GM21529 (cell line): ENCODE data around the gene U2AF2.

Source experiments
- ATAC-seq: cut with Tn5 transposase; IDR thresholded peaks from one replicate; pipeline ENCODE4 v1.9.1; 2021; ENCODE audit not compliant: unreplicated experiment

Gene U2AF2

DNA sequence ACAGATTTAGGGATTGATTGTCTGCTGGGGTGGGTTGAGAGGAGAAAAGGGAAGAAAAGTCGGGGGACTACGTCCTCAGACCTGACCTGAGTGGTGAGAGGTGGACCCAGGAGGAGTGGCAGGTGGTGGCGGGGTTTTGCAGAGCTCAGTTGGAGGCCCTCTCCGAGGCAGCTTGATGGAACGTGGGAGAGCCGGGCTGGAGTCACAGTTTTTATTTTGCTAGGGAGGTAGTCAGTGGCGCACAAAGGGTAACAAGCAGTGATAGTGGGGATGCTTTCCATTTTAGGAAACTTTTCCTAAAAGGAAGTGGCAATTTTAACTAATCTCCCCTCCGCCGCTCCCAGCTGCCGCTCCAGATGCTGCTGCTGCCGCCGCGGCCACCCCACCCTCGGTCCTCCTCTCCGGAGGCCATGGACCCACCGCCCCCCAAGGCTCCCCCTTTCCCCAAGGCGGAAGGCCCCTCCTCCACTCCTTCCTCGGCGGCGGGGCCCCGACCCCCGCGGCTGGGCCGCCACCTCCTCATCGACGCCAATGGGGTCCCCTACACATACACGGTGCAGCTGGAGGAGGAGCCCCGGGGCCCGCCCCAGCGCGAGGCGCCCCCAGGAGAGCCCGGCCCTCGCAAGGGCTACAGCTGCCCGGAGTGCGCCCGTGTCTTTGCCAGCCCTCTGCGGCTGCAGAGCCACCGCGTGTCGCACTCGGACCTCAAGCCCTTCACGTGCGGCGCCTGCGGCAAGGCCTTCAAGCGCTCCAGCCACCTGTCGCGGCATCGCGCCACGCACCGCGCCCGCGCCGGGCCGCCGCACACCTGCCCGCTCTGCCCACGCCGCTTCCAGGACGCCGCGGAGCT lies 12.5 kb upstream of the U2AF2 start:
- ATAC-seq: no peak

DNA sequence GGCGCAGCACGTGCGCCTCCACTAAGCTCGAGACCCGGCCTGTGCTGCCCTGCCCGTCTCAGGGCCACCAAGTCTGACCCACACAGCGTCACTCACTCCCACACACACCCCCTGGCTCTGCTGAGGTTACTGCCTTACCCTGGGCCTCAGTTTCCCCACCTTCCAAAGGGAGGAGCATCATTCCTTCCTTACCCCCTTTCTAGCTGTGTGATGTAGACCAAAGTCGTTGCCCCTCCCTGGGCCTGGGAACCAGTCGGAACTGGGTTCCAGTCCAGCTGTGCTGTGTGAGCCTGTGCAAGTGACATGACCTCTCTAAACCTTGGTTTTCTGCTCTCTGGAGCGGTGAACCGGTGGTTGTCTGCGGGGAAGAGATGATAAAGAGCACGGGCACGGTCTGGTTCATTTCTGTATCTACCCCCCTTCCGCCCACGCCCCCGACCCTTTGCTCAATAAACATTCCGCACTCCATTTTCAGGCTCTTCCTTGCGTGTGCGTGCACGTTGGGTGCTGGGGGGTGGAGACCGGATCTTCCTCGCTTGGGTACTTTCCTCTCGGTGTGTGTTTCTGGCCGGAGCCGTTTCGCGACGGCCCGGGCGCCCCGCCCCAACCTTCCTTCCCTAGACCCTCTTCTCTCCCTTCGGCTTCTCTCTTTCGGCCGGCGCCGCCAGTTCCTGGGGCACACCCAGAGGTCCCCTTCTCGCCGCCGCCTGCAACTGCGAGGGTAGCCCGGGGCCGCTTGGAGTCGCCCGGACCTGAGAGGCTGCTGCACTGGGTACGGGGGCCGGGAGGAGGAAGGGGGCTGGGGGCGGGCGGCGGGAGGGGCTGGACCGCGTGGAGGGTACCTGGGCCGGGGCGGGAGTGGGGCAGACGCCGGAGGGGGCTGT lies 11.6 kb upstream of the U2AF2 start, which contains the start of gene ZNF581:
ZNF581 (plus strand) TSS at position 647 of the 884 bp plus-strand sequence. CDS start 923 bp downstream, outside the sequence.
- ATAC-seq: peak; percentile 26

DNA sequence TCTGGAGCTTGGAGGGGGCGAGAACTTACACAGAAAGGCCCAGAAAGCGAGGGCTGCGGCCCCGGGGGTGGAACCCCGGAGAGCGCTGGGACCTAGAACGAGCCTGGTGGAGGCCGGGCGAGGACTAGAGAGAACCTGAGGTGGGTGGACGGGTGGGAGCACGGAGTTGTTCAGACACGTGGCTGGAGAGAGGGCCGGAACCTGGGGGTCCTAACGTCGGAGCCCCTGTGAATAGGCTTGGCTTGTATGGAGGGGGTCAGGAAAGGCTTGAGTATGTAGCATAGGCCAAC lies 11.0 kb upstream of the U2AF2 start:
- ATAC-seq: no peak

GRCh38 chr19:55644191-55644833 lies 10.5 kb upstream of the U2AF2 start:
- ATAC-seq: no peak

DNA sequence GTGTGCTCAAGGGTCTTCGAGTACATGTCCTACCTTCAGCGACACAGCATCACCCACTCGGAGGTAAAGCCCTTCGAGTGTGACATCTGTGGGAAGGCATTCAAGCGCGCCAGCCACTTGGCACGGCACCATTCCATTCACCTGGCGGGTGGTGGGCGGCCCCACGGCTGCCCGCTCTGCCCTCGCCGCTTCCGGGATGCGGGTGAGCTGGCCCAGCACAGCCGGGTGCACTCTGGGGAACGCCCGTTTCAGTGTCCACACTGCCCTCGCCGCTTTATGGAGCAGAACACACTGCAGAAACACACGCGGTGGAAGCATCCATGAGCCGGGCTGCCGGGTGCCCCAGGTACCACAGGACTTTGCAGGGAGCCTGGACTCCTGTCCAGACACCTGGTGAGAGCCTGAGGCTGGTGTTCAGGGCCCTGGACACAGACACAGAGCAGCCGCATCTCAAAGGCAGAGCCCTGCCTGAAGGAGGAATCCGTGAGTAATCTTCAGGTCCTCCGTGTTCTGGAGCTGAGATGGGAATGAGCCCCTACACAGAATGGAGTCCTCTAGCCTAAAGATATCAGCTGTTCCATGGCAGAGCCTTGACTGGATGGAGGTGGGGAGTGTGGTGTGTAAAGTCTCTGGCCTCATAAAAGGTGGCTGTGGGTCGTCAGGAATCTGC lies 9.9 kb upstream of the U2AF2 start:
- no peak for ATAC-seq

DNA sequence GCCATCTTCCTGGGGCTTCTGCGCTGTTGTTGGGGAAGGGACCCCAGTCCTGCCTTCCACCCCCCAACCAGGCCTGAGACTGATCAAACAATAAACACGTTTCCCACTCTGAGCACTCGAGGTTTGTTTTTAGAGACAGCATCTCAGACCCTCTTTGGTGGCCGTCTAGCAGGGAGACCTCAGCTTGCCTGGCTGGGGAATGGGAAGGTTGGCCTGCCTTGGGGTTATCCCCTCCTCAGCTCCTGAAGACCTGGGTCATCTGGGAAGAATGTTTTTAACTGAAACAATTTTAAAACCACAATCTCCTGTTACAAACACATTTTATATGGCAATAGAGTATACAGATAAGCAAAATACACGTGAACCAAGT lies 9.3 kb upstream of the U2AF2 start:
- ATAC-seq: no peak

GRCh38 chr19:55646889-55647731 lies 7.7 kb upstream of the U2AF2 start:
- no peak for ATAC-seq

DNA sequence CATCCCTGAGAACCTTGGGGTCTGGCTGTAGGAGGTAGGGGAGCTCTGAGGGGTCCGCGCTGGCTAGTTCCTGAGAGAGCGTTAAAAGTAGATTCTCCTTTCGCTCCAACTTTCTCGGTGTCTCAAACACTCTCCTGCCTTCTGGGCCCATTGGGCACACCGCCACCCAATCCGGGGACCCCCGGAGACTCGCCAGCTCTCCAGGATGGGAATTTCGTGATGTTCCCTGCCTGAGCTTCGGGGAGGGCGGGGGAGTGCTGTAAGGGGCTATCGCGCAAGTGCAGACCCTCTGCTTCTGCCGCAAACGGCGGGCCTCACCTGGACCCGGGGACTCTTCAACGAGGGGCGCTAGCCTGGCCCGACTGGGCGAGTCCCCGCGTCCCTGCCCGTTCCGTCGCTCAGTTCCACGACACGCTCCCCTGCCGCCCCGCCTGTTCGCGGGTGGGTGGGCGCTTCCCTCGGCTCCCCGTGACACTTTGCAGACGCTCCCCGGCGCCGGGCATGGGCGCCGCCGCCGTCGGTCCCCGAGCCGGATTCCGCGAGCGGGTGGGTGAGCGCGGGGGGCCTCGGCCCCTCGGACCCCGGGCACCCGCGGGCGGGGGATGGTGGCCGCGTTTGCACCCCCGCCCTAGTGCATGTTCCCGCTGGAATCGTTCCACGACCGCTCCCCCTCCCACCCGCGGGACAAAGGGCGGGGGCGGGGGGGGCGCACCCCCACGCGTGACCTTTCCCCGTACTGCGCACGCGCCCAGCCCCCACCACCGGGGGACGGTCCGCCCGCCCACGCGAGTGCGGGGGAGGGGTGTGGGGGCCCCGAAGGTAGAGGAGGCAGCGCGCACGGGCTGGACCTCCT lies 6.9 kb upstream of the U2AF2 start, which contains the start of gene CCDC106:
CCDC106 (plus strand) TSS at position 481 of the 853 bp plus-strand sequence. CDS start 835 bp downstream, outside the sequence.
- no peak for ATAC-seq

- ATAC-seq: no peak
Measured at GRCh38 chr19:55648585-55649267, 6.1 kb upstream of the U2AF2 start.

- ATAC-seq: no peak
Measured at GRCh38 chr19:55649268-55650125, 5.3 kb upstream of the U2AF2 start.

DNA sequence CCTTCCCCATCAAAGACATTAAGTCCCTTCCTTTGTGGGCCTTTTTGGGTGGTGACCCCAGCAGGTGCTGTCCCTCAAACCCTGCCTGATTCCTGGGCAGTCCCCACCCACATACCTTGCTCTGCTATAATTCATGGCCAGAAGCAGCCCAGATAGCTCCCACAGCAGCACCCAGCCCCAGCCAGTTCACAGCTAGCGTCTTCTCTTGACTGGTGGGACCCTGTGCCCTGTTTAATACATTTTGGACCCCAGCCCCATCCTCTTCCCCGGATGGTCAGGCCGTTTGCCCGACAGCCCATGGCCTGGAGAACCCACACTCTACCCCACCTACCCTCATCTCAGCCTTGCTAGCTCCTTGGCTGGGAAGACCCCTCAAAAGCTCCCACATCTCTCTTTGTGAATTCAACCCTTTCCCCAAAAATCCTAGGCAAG lies 4.7 kb upstream of the U2AF2 start:
- no peak for ATAC-seq

- ATAC-seq: no peak
Measured at GRCh38 chr19:55650602-55651230, 4.1 kb upstream of the U2AF2 start.

DNA sequence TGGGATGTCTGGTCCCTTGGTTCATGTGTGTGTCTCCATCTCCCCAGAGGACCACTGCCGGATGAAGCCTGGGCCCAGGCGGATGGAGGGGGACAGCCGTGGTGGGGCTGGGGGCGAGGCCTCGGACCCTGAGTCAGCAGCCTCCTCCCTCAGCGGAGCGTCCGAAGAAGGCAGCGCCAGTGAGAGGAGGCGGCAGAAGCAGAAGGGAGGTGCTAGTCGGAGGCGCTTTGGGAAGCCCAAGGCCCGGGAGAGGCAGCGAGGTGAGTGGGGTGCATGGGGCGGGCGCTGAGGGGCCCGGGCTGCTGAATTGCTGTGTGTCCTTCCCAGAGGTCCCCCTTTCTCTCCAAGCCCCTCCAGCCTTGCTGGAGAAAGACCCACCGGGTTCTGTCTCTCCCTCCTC lies 3.6 kb upstream of the U2AF2 start:
- no peak for ATAC-seq

DNA sequence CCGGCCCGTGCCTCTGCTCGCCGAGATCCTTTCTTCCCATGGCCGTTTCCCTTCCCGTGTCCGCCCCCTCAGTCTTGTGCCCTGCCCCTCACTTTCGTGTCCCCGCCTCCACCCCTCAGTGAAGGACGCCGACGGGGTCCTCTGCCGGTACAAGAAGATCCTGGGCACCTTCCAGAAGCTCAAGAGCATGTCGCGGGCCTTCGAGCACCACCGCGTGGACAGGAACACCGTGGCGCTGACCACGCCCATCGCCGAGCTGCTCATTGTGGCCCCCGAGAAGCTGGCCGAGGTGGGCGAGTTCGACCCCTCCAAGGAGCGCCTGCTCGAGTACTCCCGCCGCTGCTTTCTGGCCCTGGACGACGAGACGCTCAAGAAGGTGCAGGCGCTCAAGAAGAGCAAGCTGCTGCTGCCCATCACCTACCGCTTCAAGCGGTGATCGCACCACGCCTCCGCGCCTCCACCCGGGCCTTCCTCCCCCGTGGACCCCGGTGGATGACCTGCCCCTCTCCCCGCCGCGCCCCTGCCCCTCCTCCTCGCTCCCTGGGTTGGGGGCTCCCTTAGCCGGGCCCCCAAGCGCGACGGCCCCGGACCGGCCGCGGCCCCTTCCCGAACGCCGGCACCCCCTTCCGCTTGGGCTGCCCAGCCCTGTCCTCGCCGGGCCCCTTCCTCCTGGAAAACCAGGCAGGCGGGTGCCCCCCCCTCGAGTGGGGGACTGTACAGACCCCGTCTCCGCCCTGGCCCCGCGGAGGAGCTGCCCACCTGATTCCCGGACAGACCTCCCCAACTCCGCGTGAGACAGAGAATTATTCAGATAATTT lies 2.3 kb upstream of the U2AF2 start:
- no peak for ATAC-seq

DNA sequence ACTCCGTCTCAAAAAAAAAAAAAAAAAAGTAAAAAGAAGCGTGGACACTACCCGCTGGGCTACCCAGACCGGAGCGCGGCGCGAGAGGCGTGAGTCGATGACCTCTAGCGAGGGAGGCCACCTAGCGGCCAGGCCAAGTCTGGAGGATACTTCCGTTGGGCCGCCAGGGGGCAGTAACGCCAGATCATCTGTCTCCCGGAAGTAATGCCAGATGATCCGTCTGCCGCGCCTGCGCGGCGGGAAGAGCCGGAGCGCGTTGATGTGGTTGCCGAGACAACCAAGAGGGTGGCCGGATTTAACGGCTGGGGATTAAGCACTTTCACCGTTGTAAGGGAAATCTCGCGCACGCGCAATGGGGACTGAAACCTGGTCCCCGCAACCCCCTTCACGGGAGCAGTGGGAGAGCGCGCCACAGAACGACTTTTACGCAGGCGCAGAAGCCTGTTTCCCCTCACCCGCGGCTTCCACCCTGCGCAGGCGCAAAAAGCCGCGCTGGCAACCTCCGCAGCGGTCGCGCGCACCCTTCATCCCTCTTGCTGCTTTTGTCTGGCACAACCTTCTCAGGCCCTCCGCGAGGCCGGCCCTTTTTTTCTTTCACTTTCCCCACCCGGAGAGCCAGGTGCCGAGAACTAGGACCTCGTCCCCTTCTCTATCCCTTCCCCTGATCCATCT lies 1.0 kb upstream of the U2AF2 start:
- peak; percentile 36 for ATAC-seq
